GM12892 (cell line): ENCODE measurements around the gene HK3.
"Not testable (repeated sequence)": the region's sequence is repeated elsewhere in the genome, so short reads cannot be mapped to it uniquely, and the experiment has no call there.

Experiments
- DNase-seq: peaks from one replicate; pipeline ENCODE4 v3.0.0; 2011; ENCODE audit not compliant: insufficient read length
- FAIRE-seq: peaks from 2 replicates; lab custom pipeline; 2011; peaks lifted over from hg19 to GRCh38; lab: Jason Lieb, UNC
- POLR2A ChIP-seq: IDR thresholded peaks from 2 replicates; pipeline ENCODE4 v1.6.1; 2011; ENCODE audit warnings: low read depth, low read length, control low read depth
- POLR2AphosphoS5 ChIP-seq: IDR thresholded peaks from 2 replicates; pipeline ENCODE4 v1.6.1; 2011; ENCODE audit warnings: low read depth, low read length, control low read depth
- TAF1 ChIP-seq: IDR thresholded peaks from 2 replicates; pipeline ENCODE4 v1.6.1; 2011; ENCODE audit warnings: low read depth, mild to moderate bottlenecking, control low read depth, low read length, borderline replicate concordance

HK3 gene

DNA sequence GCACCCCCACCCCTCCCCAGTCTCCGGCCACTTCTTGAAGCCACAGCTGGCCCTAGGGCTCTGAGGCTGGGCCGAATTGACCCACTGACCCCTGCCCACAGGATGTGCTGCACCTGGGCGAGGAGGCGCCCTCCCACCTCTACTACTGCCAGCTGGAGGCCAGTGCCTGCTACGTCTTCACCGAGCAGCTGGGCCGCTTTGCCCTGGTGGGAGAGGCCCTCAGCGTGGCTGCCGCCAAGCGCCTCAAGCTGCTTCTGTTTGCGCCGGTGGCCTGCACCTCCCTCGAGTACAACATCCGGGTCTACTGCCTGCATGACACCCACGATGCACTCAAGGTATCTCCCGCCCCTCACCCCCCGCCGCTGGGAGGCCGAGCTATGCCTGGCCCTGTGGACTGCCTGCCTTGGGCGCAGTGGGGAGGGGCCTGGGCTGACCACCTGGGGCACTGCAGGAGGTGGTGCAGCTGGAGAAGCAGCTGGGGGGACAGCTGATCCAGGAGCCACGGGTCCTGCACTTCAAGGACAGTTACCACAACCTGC is 21.3 kb downstream of the HK3 start:
- DNase-seq (no peak), FAIRE-seq (no peak)
- TF ChIP-seq TAF1 (no peak), POLR2AphosphoS5 (no peak), POLR2A (no peak)

DNA sequence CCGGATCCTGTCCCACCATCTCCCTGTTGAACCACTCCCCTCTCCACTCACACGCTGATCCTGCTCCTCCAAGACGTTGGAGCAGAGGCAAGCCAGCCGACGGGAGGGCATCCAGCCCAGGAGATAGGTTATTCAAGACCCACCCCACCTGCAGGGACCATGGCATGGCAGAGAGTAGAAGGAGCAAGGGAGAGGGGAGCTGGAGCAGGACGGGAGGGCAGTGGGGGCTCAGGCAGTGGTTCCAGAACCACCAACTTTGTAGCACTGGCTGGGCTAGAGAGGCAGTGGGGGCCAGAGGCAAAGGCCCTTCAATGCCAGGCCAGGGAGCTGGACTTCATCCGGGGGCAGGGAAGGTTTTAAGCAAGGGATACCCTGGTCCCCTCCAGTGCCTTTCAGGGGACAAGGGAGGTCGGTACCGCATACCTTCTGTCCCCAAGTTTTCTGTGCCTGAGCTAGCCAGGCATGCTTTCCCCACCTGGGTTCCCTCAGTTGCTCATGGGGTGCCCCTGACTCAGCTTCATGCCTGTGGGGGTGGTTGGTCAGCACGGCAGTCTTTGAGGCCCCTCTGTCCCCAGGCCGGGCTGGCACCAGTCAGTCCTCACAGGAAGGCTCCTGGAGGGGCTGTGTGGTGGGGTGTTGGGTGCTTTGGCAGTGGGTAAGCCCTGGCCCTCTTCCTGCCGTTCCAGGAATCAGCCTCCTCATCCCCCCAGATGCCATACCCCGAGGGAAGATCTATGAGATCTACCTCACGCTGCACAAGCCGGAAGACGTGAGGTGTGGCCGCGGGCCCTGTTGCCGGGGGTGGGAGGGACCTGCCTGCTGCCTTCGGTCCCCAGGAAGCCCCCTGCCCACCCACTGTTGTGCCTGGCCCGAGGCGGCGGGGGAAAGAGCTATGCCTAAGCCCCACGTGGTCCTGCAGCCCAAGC is 22.4 kb downstream of the HK3 start:
- FAIRE-seq: no peak
- TF ChIP-seq POLR2AphosphoS5 (no peak), POLR2A (no peak), TAF1 (no peak)
- DNase-seq: no peak

DNA sequence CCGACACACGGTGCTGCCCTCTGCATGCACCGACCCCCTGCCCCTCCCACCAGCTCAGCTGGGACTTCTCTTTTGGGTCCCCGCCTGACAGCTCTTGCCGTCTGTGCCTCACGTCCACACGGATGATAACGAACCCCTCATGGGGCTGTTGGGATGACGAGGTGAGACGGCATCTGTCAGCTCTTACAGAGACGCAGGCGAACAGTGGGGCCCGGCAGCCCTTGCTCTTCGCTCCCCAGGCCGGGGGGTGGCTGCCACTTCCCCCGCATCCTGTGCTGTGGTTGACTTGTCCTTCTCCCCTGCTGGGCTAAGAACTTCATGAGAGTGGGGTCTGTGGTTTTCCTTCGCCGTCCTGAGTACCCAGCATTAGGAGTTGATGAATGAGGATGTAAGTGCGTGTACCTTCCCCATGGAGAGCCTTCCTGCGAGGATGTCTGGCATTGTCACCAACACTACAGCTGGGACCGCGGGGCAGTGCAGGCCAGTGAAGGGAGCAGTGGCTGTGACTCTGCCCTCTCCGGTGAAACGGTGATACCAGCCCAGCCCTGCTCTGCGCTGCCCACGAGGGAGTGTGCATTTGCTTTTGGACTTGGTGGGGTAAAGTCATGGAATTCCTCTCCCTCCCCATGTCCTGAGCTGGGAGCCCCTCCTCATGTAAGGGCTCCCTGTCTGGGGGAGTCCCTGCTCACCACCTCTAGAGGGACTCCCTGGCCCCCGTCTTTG is 23.2 kb downstream of the HK3 start:
- TF ChIP-seq POLR2AphosphoS5 (no peak), TAF1 (no peak), POLR2A (no peak)
- FAIRE-seq: no peak
- no peak for DNase-seq

DNA sequence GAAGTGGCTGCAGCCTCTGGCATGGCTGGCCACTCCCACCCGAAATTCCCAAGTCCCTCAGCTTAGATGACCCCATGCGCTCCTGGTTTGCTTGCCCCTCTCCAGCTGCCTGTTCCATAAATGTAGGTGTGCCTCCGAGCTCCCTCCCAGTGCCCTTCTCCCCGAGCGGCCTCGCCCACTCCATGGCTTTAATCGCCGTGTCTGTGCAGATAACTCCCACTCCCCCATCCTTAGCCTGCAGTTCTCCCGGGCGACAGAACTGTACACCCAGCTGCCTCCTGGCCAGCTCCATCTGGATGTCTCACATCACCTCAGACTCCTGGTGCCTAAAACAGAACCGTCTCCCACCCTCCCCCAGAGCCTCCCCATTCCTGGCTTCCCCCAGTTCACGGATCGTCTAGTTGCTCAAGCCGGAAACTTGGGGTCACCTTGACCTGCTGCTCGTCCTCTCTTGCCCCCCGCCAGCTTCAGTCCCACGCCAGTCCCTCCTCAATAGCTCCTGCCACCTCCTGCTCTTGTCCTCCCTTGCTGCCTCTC is 24.1 kb downstream of the HK3 start:
- TF ChIP-seq TAF1 (no peak), POLR2A (no peak), POLR2AphosphoS5 (no peak)
- DNase-seq: no peak
- FAIRE-seq: no peak

DNA sequence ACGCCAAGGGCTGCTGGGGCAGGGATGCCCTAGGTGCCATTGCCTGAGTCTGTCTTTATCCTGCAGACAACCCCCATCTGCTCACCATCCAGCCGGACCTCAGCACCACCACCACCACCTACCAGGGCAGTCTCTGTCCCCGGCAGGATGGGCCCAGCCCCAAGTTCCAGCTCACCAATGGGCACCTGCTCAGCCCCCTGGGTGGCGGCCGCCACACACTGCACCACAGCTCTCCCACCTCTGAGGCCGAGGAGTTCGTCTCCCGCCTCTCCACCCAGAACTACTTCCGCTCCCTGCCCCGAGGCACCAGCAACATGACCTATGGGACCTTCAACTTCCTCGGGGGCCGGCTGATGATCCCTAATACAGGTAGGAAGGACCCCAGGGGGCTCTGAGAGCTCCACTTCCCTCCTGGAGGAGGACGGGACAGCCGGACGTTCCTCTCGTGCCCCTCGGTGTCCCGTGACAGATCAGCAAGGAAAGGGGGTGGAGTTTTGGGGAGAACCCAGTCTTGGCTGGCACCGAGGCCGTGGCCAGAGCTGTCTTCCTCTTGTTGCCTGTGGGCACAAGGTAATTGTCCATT is 24.9 kb downstream of the HK3 start:
- DNase-seq: no peak
- no peak for TF ChIP-seq POLR2AphosphoS5
- TF ChIP-seq POLR2A: no peak
- no peak for TF ChIP-seq TAF1
- FAIRE-seq: no peak

DNA sequence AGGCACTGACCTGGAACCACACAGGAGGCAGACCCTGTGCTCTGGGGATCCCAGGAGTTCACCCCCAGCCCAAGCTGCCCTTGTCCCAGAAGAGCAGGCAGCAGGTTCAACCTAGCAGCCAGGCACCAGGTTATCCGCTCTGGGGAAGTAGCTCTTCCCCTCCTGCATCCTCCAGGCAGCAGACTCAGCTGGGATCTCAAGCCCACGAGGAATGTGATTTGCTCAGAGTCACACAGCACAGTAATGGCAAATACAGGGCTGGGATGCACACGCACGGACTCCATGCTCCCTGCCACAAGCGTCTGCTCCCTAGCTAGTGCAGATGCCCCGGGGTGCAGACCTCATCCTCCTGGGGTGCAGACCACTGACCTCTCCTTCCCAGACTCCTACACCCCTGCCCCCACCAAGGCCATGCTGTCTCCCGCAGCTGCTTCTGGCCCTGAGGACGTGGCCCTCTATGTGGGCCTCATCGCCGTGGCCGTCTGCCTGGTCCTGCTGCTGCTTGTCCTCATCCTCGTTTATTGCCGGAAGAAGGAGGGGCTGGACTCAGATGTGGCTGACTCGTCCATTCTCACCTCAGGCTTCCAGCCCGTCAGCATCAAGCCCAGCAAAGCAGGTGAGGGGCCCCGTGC is 25.5 kb downstream of the HK3 start:
- no peak for FAIRE-seq

DNA sequence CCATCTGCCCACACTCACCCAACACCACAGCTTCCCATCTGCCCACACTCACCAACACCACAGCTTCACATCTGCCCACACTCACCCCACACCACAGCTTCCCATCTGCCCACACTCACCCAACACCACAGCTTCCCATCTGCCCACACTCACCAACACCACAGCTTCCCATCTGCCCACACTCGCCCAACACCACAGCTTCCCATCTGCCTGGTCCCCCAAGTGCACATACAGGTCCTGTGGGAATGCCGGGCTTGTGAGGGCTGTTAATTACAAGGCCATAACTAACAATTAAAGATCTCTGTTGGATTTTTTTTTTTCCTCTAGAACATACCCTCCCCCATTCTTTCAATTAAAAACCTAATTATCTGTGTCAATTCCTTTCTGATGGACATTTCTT is 26.1 kb downstream of the HK3 start:
- not testable (repeated sequence) for FAIRE-seq, DNase-seq

More for the DNA sequence above, 25.5 kb downstream of the HK3 start:
- TF ChIP-seq POLR2AphosphoS5: no peak
- TF ChIP-seq TAF1: no peak
- TF ChIP-seq POLR2A: no peak
- DNase-seq: no peak

DNA sequence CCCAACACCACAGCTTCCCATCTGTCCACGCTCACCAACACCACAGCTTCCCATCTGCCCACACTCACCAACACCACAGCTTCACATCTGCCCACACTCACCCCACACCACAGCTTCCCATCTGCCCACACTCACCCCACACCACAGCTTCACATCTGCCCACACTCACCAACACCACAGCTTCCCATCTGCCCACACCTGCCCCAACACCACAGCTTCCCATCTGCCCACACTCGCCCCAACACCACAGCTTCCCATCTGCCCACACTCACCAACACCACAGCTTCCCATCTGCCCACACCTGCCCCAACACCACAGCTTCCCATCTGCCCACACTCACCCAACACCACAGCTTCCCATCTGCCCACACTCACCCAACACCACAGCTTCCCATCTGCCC is 26.6 kb downstream of the HK3 start:
- FAIRE-seq: not testable (repeated sequence)

DNA sequence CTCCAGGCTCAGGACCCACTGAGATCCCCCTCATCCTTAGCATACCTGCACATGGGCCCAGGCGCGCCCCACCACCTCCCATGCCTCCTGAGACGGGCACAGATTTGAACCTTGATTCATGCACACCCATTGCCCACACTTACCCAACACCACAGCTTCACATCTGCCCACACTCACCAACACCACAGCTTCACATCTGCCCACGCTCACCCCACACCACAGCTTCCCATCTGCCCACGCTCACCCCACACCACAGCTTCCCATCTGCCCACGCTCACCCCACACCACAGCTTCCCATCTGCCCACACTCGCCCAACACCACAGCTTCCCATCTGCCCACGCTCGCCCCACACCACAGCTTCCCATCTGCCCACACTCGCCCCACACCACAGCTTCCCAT is 28.5 kb downstream of the HK3 start:
- FAIRE-seq, DNase-seq: not testable (repeated sequence)

More for the DNA sequence above, 26.6 kb downstream of the HK3 start:
- not testable (repeated sequence) for DNase-seq

DNA sequence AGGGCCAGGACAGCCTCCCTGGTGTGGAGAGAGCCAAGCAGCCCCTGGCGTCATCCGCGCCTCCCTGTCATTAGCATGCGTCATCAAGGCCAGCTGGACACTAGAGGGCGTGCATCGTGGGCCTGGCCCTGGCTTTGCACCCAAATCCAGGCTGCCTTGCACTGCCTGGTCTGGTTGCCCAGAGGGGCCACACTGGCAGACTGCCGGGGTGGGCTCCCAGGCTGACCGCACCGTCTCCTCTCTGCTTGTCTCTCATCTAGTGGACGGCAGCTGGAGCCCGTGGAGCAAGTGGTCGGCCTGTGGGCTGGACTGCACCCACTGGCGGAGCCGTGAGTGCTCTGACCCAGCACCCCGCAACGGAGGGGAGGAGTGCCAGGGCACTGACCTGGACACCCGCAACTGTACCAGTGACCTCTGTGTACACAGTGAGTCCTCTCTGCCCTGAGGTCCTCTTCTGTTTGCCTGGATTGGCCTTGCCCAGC is 29.0 kb downstream of the HK3 start:
- no peak for DNase-seq

DNA sequence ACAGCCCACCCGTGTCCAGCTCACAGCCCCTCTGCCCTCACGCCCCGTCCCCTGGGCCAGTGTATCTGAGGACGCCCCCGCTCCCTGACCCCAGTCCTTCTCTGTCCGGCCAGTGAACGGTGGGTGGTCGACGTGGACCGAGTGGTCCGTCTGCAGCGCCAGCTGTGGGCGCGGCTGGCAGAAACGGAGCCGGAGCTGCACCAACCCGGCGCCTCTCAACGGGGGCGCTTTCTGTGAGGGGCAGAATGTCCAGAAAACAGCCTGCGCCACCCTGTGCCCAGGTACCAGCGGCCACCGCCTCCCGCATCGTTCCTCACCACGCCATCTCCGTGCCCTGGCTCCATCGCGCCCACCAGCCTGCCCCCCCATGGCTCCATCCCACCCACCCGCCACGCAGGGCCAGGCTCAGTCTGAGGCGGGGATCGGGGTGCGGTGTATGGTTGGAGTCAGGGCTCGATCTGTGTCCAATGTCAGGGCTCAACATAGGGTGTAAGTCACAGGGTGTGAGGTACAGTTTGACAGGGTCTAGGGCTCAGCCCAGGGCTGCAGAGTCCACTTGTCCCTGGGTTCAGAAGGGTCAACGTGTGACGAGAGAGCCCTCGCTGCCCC is 29.5 kb downstream of the HK3 start:
- TF ChIP-seq TAF1 (no peak), POLR2A (no peak), POLR2AphosphoS5 (no peak)
- DNase-seq (no peak), FAIRE-seq (no peak)

More for the DNA sequence above, 29.0 kb downstream of the HK3 start:
- no peak for FAIRE-seq
- TF ChIP-seq POLR2A: no peak
- no peak for TF ChIP-seq POLR2AphosphoS5
- no peak for TF ChIP-seq TAF1

DNA sequence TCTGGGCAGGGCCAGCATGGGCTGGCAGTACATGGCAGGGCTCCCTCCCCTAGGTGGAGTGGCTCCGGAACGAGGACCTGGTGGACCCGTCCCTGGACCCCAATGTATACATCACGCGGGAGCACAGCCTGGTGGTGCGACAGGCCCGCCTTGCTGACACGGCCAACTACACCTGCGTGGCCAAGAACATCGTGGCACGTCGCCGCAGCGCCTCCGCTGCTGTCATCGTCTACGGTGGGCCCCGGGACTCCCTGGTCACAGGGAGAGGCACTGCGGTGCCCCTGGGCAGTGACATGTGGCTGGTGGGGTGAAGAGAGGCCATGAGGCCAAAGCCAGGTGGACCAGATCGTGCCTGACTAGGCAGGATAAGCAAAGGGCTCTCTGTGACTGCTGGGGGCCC is 30.4 kb downstream of the HK3 start:
- no peak for FAIRE-seq
- no peak for DNase-seq
- TF ChIP-seq TAF1 (no peak), POLR2A (no peak), POLR2AphosphoS5 (no peak)
